HL-60/S4 treated with retinoic acid at 250 ng/mL for 4 days and 3 days (cell line): ENCODE results near the gene BBS7.

Experiments
- in situ Hi-C: fragments of 300-500 bp; cut with MboI; formaldehyde crosslinking; loops from 2 replicates; pipeline ENCODE4 v1.7.0; 2022; ENCODE audit warnings: low sequenced_read_pairs

Gene BBS7

GRCh38 chr4:121869841-121870822 lies at the start of gene BBS7:
Gene BBS7 (minus strand): TSS chr4:121870474. CDS start chr4:121870313, 161 bp downstream.
- in situ Hi-C loops, result no loop called here

- in situ Hi-C loops, result no loop called here
Measured at GRCh38 chr4:121913667-121914066, 43.4 kb upstream of the BBS7 start.

GRCh38 chr4:121908346-121908745 lies 38.1 kb upstream of the BBS7 start:
- in situ Hi-C loops, result no loop called here

GRCh38 chr4:121900132-121900983 lies 30.1 kb upstream of the BBS7 start:
- in situ Hi-C loops, result no loop called here

- in situ Hi-C loops, result no loop called here
Measured at GRCh38 chr4:121898150-121898549, 27.9 kb upstream of the BBS7 start.

GRCh38 chr4:121888134-121888533 lies 17.9 kb upstream of the BBS7 start:
- in situ Hi-C loops, result no loop called here

GRCh38 chr4:121885115-121885514 lies 14.8 kb upstream of the BBS7 start:
- in situ Hi-C loops, result no loop called here

- in situ Hi-C loops, result no loop called here
Measured at GRCh38 chr4:121881158-121881557, 10.9 kb upstream of the BBS7 start.

GRCh38 chr4:121879135-121879534 lies 8.9 kb upstream of the BBS7 start:
- in situ Hi-C loops, result no loop called here

GRCh38 chr4:121877041-121877773 lies 6.9 kb upstream of the BBS7 start:
- in situ Hi-C loops, result no loop called here

- in situ Hi-C loops, result no loop called here
Measured at GRCh38 chr4:121876070-121876469, 5.8 kb upstream of the BBS7 start.

GRCh38 chr4:121875652-121876051 lies 5.4 kb upstream of the BBS7 start:
- in situ Hi-C loops, result no loop called here

GRCh38 chr4:121873604-121874003 lies 3.3 kb upstream of the BBS7 start:
- in situ Hi-C loops, result no loop called here

GRCh38 chr4:121863799-121864198 lies 6.5 kb downstream of the BBS7 start:
- in situ Hi-C loops, result no loop called here

- in situ Hi-C loops, result no loop called here
Measured at GRCh38 chr4:121861426-121861825, 8.8 kb downstream of the BBS7 start.

- in situ Hi-C loops, result no loop called here
Measured at GRCh38 chr4:121860121-121860520, 10.2 kb downstream of the BBS7 start.

GRCh38 chr4:121851354-121851753 lies 18.9 kb downstream of the BBS7 start:
- in situ Hi-C loops, result no loop called here

- in situ Hi-C loops, result no loop called here
Measured at GRCh38 chr4:121846662-121847061, 23.6 kb downstream of the BBS7 start.

- in situ Hi-C loops, result no loop called here
Measured at GRCh38 chr4:121842862-121843261, 27.4 kb downstream of the BBS7 start.

- in situ Hi-C loops, result no loop called here
Measured at GRCh38 chr4:121838136-121838535, 32.1 kb downstream of the BBS7 start.

GRCh38 chr4:121829511-121829910 lies 40.8 kb downstream of the BBS7 start:
- in situ Hi-C loops, result no loop called here
